ENCODE measurements around the gene MICALL1. TPM values are rescaled to one million over a fixed set of nuclear protein-coding genes. Genes with fewer than 3 reads are reported as not detected.

Gene MICALL1
- total RNA-seq, 4 donors from 2014 or later: 10.7 to 34.5 (median 20.4) TPM

GRCh38 chr22:37957232-37957631 is 51.1 kb downstream of the MICALL1 start:
- Histone ChIP-seq H3K9me3 (no peaks in the 10 kb centered on the region), H3K27ac (no peak overlapping the region), H3K36me3 (peaks cover 0 to 67% (median 19%) of the 10 kb centered on the region in 3 donors), H3K27me3 (no peaks in the 10 kb centered on the region), H3K4me3 (no peak overlapping the region), H3K4me1 (peaks cover 0 to 45% (median 14%) of the 10 kb centered on the region in 4 donors)
- no peak for TF ChIP-seq EP300 (IDR thresholded peaks at IDR 0.05)
- no peak for TF ChIP-seq CTCF (IDR thresholded peaks at IDR 0.05)
- no peak for TF ChIP-seq POLR2A (IDR thresholded peaks at IDR 0.05)
- 85 to 90% methylated on average over 4 of the region's 4 CpGs for WGBS, 2 donors
- no peak for DNase-seq (ENCODE audit: low spot score in 2 of 2)

GRCh38 chr22:37959231-37959825 is 53.2 kb downstream of the MICALL1 start:
- H3K4me1 ChIP-seq: peaks cover 0 to 31% (median 7%) of the 10 kb centered on the region in 4 donors
- no peak for TF ChIP-seq CTCF (IDR thresholded peaks at IDR 0.05)
- no peak for TF ChIP-seq EP300 (IDR thresholded peaks at IDR 0.05)
- TF ChIP-seq POLR2A (IDR thresholded peaks at IDR 0.05): no peak
- H3K27ac ChIP-seq: no peak overlapping the region
- no peaks in the 10 kb centered on the region for H3K27me3 ChIP-seq
- no peaks in the 10 kb centered on the region for H3K9me3 ChIP-seq
- 95 to 96% methylated on average over 18 of the region's 18 CpGs for WGBS, 2 donors
- no peak overlapping the region for H3K4me3 ChIP-seq
- DNase-seq (ENCODE audit: low spot score in 2 of 2): no peak
- peaks cover 0 to 87% (median 19%) of the 10 kb centered on the region in 3 donors for H3K36me3 ChIP-seq

GRCh38 chr22:37961062-37961461 is 55.0 kb downstream of the MICALL1 start:
- no peak for DNase-seq (ENCODE audit: low spot score in 2 of 2)
- no peaks in the 10 kb centered on the region for H3K27me3 ChIP-seq
- 98 to 99% methylated on average over 4 of the region's 4 CpGs for whole genome bisulfite sequencing, 2 donors
- peaks cover 0 to 82% (median 19%) of the 10 kb centered on the region in 3 donors for H3K36me3 ChIP-seq
- H3K4me3 ChIP-seq: no peak overlapping the region
- peaks cover 0 to 30% (median 4%) of the 10 kb centered on the region in 4 donors for H3K4me1 ChIP-seq
- no peak overlapping the region for H3K27ac ChIP-seq
- H3K9me3 ChIP-seq: no peaks in the 10 kb centered on the region
- no peak for TF ChIP-seq CTCF (IDR thresholded peaks at IDR 0.05)
- no peak for TF ChIP-seq POLR2A (IDR thresholded peaks at IDR 0.05)
- no peak for TF ChIP-seq EP300 (IDR thresholded peaks at IDR 0.05)

GRCh38 chr22:37965940-37966664 is 60.0 kb downstream of the MICALL1 start:
- Histone ChIP-seq H3K36me3 (peaks cover 0 to 73% (median 5%) of the 10 kb centered on the region in 3 donors), H3K9me3 (no peaks in the 10 kb centered on the region), H3K27me3 (no peaks in the 10 kb centered on the region), H3K4me1 (peaks cover 0 to 59% (median 21%) of the 10 kb centered on the region in 4 donors), H3K4me3 (no peak overlapping the region), H3K27ac (peak overlapping the region in 3 of 4 donors; percentile 51 to 80 (median 77))
- WGBS, 2 donors: 69 to 72% methylated on average over 9 of the region's 9 CpGs
- DNase-seq (ENCODE audit: low spot score in 2 of 2): no peak
- TF ChIP-seq POLR2A (IDR thresholded peaks at IDR 0.05) (no peak), CTCF (IDR thresholded peaks at IDR 0.05) (no peak), EP300 (IDR thresholded peaks at IDR 0.05) (no peak)

GRCh38 chr22:37967147-37967546 is 61.0 kb downstream of the MICALL1 start:
- WGBS, 2 donors: 20 to 33% methylated on average over 1 of the region's 1 CpG
- no peak for TF ChIP-seq EP300 (IDR thresholded peaks at IDR 0.05)
- no peak for TF ChIP-seq POLR2A (IDR thresholded peaks at IDR 0.05)
- no peak for TF ChIP-seq CTCF (IDR thresholded peaks at IDR 0.05)
- peak overlapping the region in 3 of 4 donors; percentile 51 to 80 (median 77) for H3K27ac ChIP-seq
- DNase-seq (ENCODE audit: low spot score in 2 of 2): no peak
- H3K27me3 ChIP-seq: no peaks in the 10 kb centered on the region
- H3K36me3 ChIP-seq: peaks cover 0 to 64% (median 5%) of the 10 kb centered on the region in 3 donors
- no peaks in the 10 kb centered on the region for H3K9me3 ChIP-seq
- no peak overlapping the region for H3K4me3 ChIP-seq
- peaks cover 0 to 66% (median 21%) of the 10 kb centered on the region in 4 donors for H3K4me1 ChIP-seq
